Aorta (tissue), 5 donors: ENCODE results near the gene SLC8A2. TPM values are rescaled to one million over a fixed set of nuclear protein-coding genes. Genes with fewer than 3 reads are reported as not detected.

Experiments used
- ATAC-seq: fragments of 200-7000 bp; cut with Tn5 transposase; one replicate; pipeline ENCODE4 v1.9.1; 2022; ENCODE audit warnings: moderate library complexity; ENCODE audit not compliant: low FRiP score
- DNase-seq, 2 donors: peaks; one replicate each; pipeline ENCODE4 v3.0.0-alpha.2; 2020
- H3K27ac ChIP-seq, 2 donors: one replicate each; pipeline ENCODE4 v1.5.1; 2013; ENCODE audit warnings: low read length in 2 of 2, mild to moderate bottlenecking in 2 of 2, moderate library complexity in 2 of 2, control low read depth in 1 of 2, inconsistent platforms in 1 of 2, low read depth in 1 of 2
- H3K27me3 ChIP-seq, 2 donors: one replicate each; pipeline ENCODE4 v1.6.1; 2013; ENCODE audit warnings: control low read depth in 1 of 2, low read length in 1 of 2, mild to moderate bottlenecking in 1 of 2, moderate library complexity in 1 of 2; ENCODE audit not compliant: insufficient read depth in 2 of 2, control insufficient read depth in 1 of 2
- H3K36me3 ChIP-seq, 2 donors: one replicate each; pipeline ENCODE4 v1.6.1; 2013; ENCODE audit warnings: control low read depth in 1 of 2, low read length in 1 of 2, mild to moderate bottlenecking in 1 of 2; ENCODE audit not compliant: insufficient read depth in 2 of 2, control insufficient read depth in 1 of 2
- H3K4me1 ChIP-seq, 2 donors: one replicate each; pipeline ENCODE4 v1.6.1; 2013; ENCODE audit warnings: low read length in 2 of 2, control low read depth in 1 of 2, mild to moderate bottlenecking in 1 of 2, moderate library complexity in 1 of 2; ENCODE audit not compliant: insufficient read depth in 2 of 2, control insufficient read depth in 1 of 2
- H3K4me3 ChIP-seq, 2 donors: one replicate each; pipeline ENCODE4 v1.5.1; 2013; ENCODE audit warnings: low read length in 2 of 2, control low read depth in 1 of 2, mild to moderate bottlenecking in 1 of 2
- H3K9me3 ChIP-seq: one replicate; pipeline ENCODE4 v1.6.1; 2013; ENCODE audit warnings: mild to moderate bottlenecking, low read length; ENCODE audit not compliant: control insufficient read depth
- WGBS, 2 donors: extraction: QIAGEN DNeasy Blood & Tissue Kit; methylation state at CpG; one replicate each; pipeline ENCODE4 v1.1.7; 2013; 5-methylcytosine and 5-hydroxymethylcytosine counted together
- intact Hi-C, 2 donors: fragments of 100-400 bp; cut with DNase I; formaldehyde crosslinking; loops; one replicate each; pipeline versions ENCODE4 v1.14.2 to v1.15.0; 2022
- polyA plus RNA-seq, 2 donors: library from polyadenylated mRNA; stranded (reverse); fragments of 200-250 nt; gene quantifications; one replicate each; pipeline ENCODE4 v1.2.3, GENCODE V29; 2013
- total RNA-seq, 2 donors: library from RNA; stranded (reverse); fragmentation: NEBNext Ultra II Directional; extraction: Animal tissue kit (Norgen Biotek cat#: 25700); gene quantifications; one replicate each; pipeline ENCODE4 v1.2.1, GENCODE V29; 2021
- donor health status: healthy with polysubstance abuse.
- donor health status: Bipolar disorder and iron deficiency.
- donor health status: DM: no; HTN: no; CAD: no.
- donor health status: DM: no; HTN: no; CAD: no.
- donor health status: DM: yes; HTN: yes; CAD: no.

SLC8A2 gene
- total and polyA plus RNA-seq, 4 donors: 0.23 to 0.72 TPM; not detected in 2

DNA sequence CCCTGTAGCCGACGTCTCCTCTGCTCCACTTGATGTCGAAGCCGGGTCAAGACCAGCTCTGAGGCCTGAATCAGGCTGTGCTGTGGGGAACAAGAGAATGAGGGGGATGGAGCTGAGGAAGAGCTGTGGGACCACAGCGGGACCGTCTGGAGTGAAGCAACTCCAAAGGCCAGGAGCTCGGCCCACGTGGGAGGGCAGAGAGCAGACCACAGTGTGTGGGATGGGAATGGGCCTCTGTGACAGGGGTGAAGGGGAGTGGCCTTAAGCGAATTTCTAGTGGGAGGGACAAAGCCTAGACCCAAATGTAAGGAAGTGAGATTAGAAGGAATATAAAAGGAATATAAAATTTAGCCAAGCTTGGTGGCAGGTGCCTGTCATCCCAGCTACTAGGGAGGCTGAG is 3.8 kb upstream of the SLC8A2 start:
- Histone ChIP-seq H3K27ac (no peak overlapping the region), H3K27me3 (no peaks in the 10 kb centered on the region), H3K4me1 (no peaks in the 10 kb centered on the region), H3K36me3 (no peaks in the 10 kb centered on the region), H3K9me3 (no peaks in the 10 kb centered on the region), H3K4me3 (no peak overlapping the region)
- 84% methylated on average over 9 of the region's 9 CpGs for WGBS, 2 donors
- DNase-seq (no peak), ATAC-seq (no peak)
- intact Hi-C loops: no loop called here

DNA sequence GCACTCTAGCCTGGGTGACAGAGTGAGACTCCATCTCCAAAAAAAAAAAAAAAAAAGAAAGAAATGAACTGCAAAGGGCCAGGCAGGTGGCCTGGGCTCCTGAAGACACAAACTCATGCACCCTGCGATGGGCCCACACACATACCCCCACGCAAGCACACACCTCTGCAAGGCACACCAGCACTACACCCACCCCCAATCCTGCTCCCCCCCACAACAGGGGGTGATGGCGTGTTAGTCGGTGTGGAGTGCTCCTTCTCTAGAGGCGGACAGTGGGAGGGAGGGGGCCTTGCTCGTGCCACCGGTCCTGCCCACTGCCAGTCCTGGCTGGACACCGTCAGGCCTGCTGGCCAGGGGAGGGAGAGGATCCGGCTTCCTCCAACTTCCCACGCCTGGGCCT is 1.6 kb upstream of the SLC8A2 start:
- 74 to 75% methylated on average over 10 of the region's 10 CpGs for WGBS, 2 donors
- no peaks in the 10 kb centered on the region for H3K36me3 ChIP-seq

DNA sequence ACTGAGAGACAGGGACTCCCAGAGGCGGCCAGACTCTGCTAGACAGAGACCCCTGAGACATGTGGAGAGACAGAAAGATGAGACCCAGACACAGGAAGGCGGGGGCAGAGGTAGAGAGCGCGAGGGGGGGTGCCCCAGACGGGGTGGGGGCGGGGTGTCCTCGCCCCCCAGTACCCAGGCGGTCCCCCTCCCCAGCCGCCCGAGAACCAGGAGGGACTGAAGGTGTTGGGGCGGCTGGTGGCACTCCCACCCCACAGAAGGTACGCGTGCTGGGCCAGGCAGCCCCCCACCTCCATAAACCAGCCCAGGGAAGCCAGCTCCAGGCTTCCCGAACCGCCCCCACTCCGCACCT is 336 bp downstream of the SLC8A2 start:
- H3K27ac ChIP-seq: no peak overlapping the region
- no peak overlapping the region for H3K4me3 ChIP-seq
- H3K9me3 ChIP-seq: no peaks in the 10 kb centered on the region
- H3K4me1 ChIP-seq: no peaks in the 10 kb centered on the region
- DNase-seq (no peak), ATAC-seq (no peak)
- 0 to 2% methylated on average over 9 to 16 of the region's 16 CpGs for WGBS, 2 donors
- no peaks in the 10 kb centered on the region for H3K27me3 ChIP-seq
- no peaks in the 10 kb centered on the region for H3K36me3 ChIP-seq
- intact Hi-C loops: no loop called here

More for the DNA sequence above, 1.6 kb upstream of the SLC8A2 start:
- Histone ChIP-seq H3K27me3 (no peaks in the 10 kb centered on the region), H3K27ac (no peak overlapping the region), H3K4me1 (no peaks in the 10 kb centered on the region), H3K4me3 (no peak overlapping the region), H3K9me3 (no peaks in the 10 kb centered on the region)
- DNase-seq (no peak), ATAC-seq (no peak)
- intact Hi-C loops: no loop called here

DNA sequence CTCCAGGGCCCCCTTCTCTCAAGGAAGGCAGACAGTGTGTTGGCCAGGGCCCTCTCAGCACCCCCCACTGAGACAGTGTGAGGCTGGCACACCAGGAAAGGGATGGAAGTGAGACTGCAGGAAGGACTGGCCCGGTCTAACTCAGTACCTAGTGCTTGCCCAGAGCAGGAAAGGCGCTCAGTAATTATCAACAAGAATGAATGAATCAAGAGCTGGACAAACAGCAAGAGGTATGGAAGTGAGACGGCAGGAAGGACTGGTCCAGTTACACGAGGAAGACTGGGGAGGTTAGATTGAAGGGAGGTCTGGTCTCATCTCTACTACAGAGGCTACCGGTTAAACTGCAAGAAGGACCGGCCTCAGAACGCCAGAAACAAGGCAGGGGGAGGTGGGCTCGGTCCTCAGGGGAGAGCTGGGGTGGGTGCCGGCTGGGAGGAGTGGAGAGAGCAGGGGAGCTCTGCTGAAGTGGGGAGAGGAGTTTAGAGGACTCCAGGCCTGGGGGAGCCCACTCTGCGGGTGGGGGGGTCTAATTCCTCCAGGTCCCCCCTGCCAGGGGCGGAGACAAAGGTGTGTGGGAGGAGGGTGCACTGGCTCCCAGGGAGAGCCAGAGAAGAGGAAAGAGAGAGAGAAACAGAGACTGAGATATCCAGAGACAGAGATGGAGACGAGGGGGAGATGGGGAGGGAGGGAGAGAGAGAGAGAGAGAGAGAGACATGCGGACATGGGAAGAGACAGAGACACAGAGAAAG is 1.1 kb downstream of the SLC8A2 start:
- no peaks in the 10 kb centered on the region for H3K9me3 ChIP-seq
- intact Hi-C loops: no loop called here
- ATAC-seq (no peak), DNase-seq (no peak)
- H3K4me3 ChIP-seq: no peak overlapping the region
- WGBS, 2 donors: 22 to 24% methylated on average over 13 of the region's 13 CpGs
- no peak overlapping the region for H3K27ac ChIP-seq
- H3K36me3 ChIP-seq: no peaks in the 10 kb centered on the region
- H3K27me3 ChIP-seq: no peaks in the 10 kb centered on the region
- no peaks in the 10 kb centered on the region for H3K4me1 ChIP-seq

DNA sequence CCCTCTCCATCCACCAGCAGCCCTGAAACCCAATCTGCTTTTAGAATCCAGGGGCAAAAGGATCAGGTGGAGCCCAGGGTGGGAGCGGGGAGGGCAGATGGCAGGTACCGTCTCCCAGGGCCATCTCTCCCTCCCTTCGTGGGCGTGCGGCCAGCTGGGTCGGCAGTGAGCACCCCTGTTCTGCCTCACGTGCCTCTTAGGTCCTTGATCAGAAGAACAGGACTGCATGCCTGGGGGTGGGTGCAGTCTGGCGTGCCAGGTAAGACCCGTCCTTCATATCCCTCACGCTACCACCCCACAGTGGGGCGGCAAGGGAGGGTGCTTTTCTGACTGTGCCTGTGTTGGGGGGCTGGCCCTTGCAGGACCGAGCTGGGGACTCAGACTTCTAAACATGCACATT is 2.0 kb downstream of the SLC8A2 start:
- Histone ChIP-seq H3K36me3 (no peaks in the 10 kb centered on the region), H3K27me3 (no peaks in the 10 kb centered on the region), H3K9me3 (no peaks in the 10 kb centered on the region), H3K4me3 (no peak overlapping the region), H3K27ac (no peak overlapping the region), H3K4me1 (no peaks in the 10 kb centered on the region)
- DNase-seq (no peak), ATAC-seq (no peak)
- intact Hi-C loops: no loop called here
- 12 to 19% methylated on average over 12 of the region's 12 CpGs for WGBS, 2 donors

DNA sequence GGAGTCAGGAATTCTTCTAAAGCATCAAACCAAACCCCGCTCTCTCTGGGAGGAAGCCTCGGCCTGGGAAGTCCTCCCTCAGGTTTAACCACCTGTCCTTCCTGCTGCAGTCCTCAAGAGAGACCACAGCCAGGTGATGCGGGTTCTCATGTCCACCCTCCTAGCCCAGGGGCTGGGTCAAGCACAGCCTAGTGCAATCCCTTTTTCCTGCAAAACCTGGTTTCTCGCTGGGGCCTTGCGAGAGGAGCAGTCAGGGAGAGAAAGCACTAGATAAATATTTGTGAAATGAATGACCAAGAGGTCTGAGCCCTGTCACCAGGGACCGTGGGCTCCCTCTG is 2.4 kb downstream of the SLC8A2 start:
- Histone ChIP-seq H3K36me3 (no peaks in the 10 kb centered on the region), H3K9me3 (no peaks in the 10 kb centered on the region), H3K4me1 (no peaks in the 10 kb centered on the region), H3K27me3 (no peaks in the 10 kb centered on the region), H3K27ac (no peak overlapping the region), H3K4me3 (no peak overlapping the region)
- intact Hi-C loops: no loop called here
- DNase-seq (no peak), ATAC-seq (no peak)
- 11 to 14% methylated on average over 6 of the region's 6 CpGs for WGBS, 2 donors

DNA sequence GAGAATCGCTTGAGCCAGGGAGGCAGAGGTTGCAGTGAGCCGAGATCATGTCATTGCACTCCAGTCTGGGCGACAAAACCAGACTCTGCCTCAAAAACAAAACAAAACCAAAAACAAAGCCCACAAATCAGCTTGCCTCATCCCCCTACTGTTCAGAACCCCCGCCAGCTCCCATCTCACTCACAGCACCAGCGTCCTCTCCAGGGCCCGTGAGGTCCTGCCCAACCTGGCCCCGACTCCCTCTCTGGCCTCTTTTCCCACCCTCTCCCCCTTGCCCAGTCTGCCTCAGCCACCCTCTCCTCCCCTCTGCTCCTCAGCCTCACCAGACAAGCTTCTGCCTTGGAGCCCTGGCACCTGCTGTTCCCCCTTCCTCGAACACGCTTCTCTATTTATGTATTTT is 3.8 kb downstream of the SLC8A2 start:
- intact Hi-C loops: no loop called here

DNA sequence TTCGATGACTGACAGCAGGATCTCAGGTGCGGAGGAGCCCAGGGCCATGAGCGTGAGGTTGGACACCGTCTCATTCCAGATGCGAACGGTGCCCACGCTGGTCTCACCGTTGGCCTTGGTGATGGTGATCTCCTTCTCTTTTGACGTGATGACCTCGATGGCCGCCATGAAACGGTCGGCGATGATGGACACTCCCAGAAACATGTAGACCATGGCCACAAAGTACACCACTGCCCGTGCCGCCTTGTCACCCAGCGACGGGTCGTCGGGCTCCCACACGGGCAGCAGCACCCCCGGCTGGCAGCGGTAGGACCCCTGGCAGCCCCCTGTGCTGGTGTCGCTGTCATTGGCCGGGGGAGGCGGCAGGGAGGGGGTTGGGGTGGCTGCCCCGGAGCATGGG is 5.7 kb downstream of the SLC8A2 start:
- 87% methylated on average over 27 of the region's 27 CpGs for WGBS, 2 donors

More for the DNA sequence above, 3.8 kb downstream of the SLC8A2 start:
- no peak overlapping the region for H3K4me3 ChIP-seq
- H3K27me3 ChIP-seq: no peaks in the 10 kb centered on the region
- no peaks in the 10 kb centered on the region for H3K36me3 ChIP-seq
- H3K27ac ChIP-seq: no peak overlapping the region
- no peak for ATAC-seq
- WGBS, 2 donors: 42 to 43% methylated on average over 9 of the region's 9 CpGs
- no peaks in the 10 kb centered on the region for H3K4me1 ChIP-seq
- H3K9me3 ChIP-seq: no peaks in the 10 kb centered on the region
- DNase-seq: no peak

DNA sequence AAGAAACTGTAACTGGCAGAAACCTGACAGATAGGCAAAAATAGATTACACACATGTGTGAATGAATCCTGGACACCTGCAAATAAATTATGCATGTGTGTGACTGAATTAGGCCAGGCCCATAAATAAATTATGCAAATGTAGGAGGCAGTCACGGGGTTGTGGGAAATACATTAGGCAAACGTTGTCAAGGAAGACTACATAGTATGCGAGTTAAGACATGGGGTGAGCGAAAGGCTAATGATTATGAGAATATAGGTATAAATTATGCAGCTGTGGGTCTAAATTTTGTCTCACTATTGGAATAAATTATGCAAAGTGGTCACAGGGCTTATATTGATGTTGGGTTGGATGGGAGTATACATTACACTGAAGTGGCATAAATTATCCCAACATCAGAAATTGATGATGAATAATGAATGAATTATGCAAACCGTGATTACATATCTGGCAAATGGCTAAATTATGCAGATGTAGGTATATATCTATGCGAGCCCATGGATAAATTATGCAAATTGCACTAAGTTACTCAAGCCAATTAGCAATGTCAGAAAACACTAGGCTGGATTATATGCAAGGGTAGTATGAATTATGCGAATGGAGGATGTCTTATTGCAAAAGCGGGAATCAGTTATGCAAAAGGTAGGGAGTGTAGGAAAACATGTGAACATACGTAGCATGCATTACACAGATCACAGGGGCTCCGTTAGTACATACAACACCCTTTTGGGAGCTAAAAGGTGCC is 6.8 kb downstream of the SLC8A2 start:
- no peaks in the 10 kb centered on the region for H3K27me3 ChIP-seq
- DNase-seq (no peak), ATAC-seq (no peak)
- 72 to 76% methylated on average over 10 of the region's 10 CpGs for WGBS, 2 donors
- H3K9me3 ChIP-seq: no peaks in the 10 kb centered on the region
- H3K4me3 ChIP-seq: no peak overlapping the region
- no peaks in the 10 kb centered on the region for H3K4me1 ChIP-seq
- intact Hi-C loops: no loop called here
- H3K36me3 ChIP-seq: no peaks in the 10 kb centered on the region
- H3K27ac ChIP-seq: no peak overlapping the region

More for the DNA sequence above, 5.7 kb downstream of the SLC8A2 start:
- no peak for DNase-seq
- Histone ChIP-seq H3K36me3 (no peaks in the 10 kb centered on the region), H3K4me1 (no peaks in the 10 kb centered on the region), H3K27me3 (no peaks in the 10 kb centered on the region), H3K4me3 (no peak overlapping the region), H3K27ac (no peak overlapping the region), H3K9me3 (no peaks in the 10 kb centered on the region)
- ATAC-seq: no peak
- intact Hi-C loops: no loop called here
